Keratinocyte (primary cell): ENCODE data around the gene GZF1.

Experiments
- CTCF ChIP-seq, 3 experiments: IDR thresholded peaks in 1 of 3; conservative IDR thresholded peaks in 1 of 3; optimal IDR thresholded peaks in 1 of 3; 2 replicates in 2 of 3; 3 replicates in 1 of 3; pipeline versions ENCODE3 to v1.5.1; 2011; ENCODE audit warnings: low read length in 3 of 3, mild to moderate bottlenecking in 3 of 3, moderate library complexity in 2 of 3, control low read depth in 1 of 3, inconsistent platforms in 1 of 3; ENCODE audit not compliant: insufficient read depth in 2 of 3; ENCODE audit errors: extremely low read depth in 1 of 3
- EZH2 ChIP-seq: IDR thresholded peaks from one replicate; pipeline ENCODE4 v1.6.1; 2012; ENCODE audit warnings: inconsistent platforms, mild to moderate bottlenecking, low read length, moderate library complexity

- no peak for TF ChIP-seq CTCF (optimal IDR thresholded peaks at IDR 0.05 in 1 of 3, IDR thresholded peaks at IDR 0.05 in 1 of 3, conservative IDR thresholded peaks at IDR 0.05 in 1 of 3; ENCODE audit: extremely low read depth in 1 of 3, insufficient read depth in 2 of 3, low read length in 3 of 3)
- no peak for TF ChIP-seq EZH2
These were observed 52.0 kb downstream of the GZF1 start for GRCh38 chr20:23413862-23414422.
